Measurements from ENCODE around the gene MDK. TPM values are rescaled to one million over a fixed set of nuclear protein-coding genes. Genes with fewer than 3 reads are reported as not detected.

The MDK gene
- total RNA-seq, 1 experiment from 2014 or later, result 699 TPM

- ChIA-PET POLR2A (no interaction called here), CTCF (no interaction called here)
- no TSS peak for BruUV-seq (replicated peaks)
- Histone ChIP-seq H3K9me3 (no peaks in the 10 kb centered on the region), H3K36me3 (ENCODE audit: control insufficient read depth, insufficient read depth, low read length) (peaks cover 5% of the 10 kb centered on the region), H3K27me3 (replicated peaks; ENCODE audit: control insufficient read depth, insufficient read depth, low read length) (no peaks in the 10 kb centered on the region), H3K4me3 (ENCODE audit: low read depth, low read length) (no peak overlapping the region), H3K4me1 (peaks cover under 1% of the 10 kb centered on the region; the same call in 1 of the 2 replicates)
- Mint-ChIP-seq H3K4me1 (ENCODE audit: low read depth, unreplicated experiment) (no peaks in the 10 kb centered on the region), H3K4me3 (ENCODE audit: unreplicated experiment) (no peak overlapping the region), H3K27me3 (ENCODE audit: insufficient read depth, unreplicated experiment) (no peaks in the 10 kb centered on the region), H3K36me3 (ENCODE audit: insufficient read depth, unreplicated experiment) (peaks cover 10% of the 10 kb centered on the region), H3K27ac (ENCODE audit: unreplicated experiment) (no peak overlapping the region), H3K9me3 (ENCODE audit: unreplicated experiment) (no peaks in the 10 kb centered on the region)
- intact Hi-C loops (cut with micrococcal nuclease; ENCODE audit: unreplicated experiment), result no loop called here
- no peak for DNase-seq
- no peak for TF ChIP-seq CTCF (IDR thresholded peaks at IDR 0.05; ENCODE audit: insufficient read depth in 1 of 2, low read depth in 1 of 2, low read length in 1 of 2, severe bottlenecking in 1 of 2, unreplicated experiment in 1 of 2)
These were observed 17.4 kb upstream of the MDK start for GRCh38 chr11:46364056-46364455.

DNA sequence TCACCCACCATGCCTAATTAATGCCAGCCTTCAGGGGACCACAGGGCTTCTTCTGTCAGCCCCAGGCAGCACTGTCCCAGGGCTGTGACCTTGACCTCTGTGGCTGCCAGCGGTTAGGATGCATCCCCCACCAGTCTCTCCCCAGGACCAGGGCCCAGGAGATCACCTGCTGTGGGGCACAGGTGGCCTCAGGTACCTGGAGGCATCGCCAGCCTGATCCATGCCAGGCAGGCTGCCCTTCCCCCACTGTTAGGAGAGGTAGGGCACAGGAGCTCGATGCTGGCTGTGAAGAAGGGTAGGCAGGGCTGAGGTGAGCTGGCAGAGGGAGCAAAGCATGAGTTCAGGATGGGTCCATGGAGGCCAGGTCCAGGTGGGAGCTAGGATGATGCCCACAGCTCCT is 16.7 kb upstream of the MDK start:
- Mint-ChIP-seq H3K4me1 (ENCODE audit: low read depth, unreplicated experiment) (no peaks in the 10 kb centered on the region), H3K27me3 (ENCODE audit: insufficient read depth, unreplicated experiment) (no peaks in the 10 kb centered on the region), H3K36me3 (ENCODE audit: insufficient read depth, unreplicated experiment) (peaks cover 16% of the 10 kb centered on the region), H3K27ac (ENCODE audit: unreplicated experiment) (peak overlapping the region; percentile 4), H3K4me3 (ENCODE audit: unreplicated experiment) (no peak overlapping the region), H3K9me3 (ENCODE audit: unreplicated experiment) (no peaks in the 10 kb centered on the region)
- no peak for TF ChIP-seq CTCF (IDR thresholded peaks at IDR 0.05; ENCODE audit: insufficient read depth in 1 of 2, low read depth in 1 of 2, low read length in 1 of 2, severe bottlenecking in 1 of 2, unreplicated experiment in 1 of 2)
- ChIA-PET CTCF (interaction anchor here (0.6 to 1.1 kb wide), 3 partner anchors 12 to 27 kb away, joined by 3 to 4 read pairs (median 3); no protein-coding TSS in a partner anchor), POLR2A (no interaction called here)
- H3K4me1 ChIP-seq, result peaks cover 6% of the 10 kb centered on the region; the same call in 1 of the 2 replicates
- peaks cover 5% of the 10 kb centered on the region for H3K36me3 ChIP-seq (ENCODE audit: control insufficient read depth, insufficient read depth, low read length)
- no peaks in the 10 kb centered on the region for H3K27me3 ChIP-seq (replicated peaks; ENCODE audit: control insufficient read depth, insufficient read depth, low read length)
- no peak overlapping the region for H3K4me3 ChIP-seq (ENCODE audit: low read depth, low read length)
- no peak for DNase-seq
- intact Hi-C loops (cut with micrococcal nuclease; ENCODE audit: unreplicated experiment), result loop anchor here (5.0 kb wide), 1 partner anchor 122 kb away; no protein-coding TSS in a partner anchor
- H3K9me3 ChIP-seq, result no peaks in the 10 kb centered on the region
- BruUV-seq (replicated peaks), result no TSS peak

DNA sequence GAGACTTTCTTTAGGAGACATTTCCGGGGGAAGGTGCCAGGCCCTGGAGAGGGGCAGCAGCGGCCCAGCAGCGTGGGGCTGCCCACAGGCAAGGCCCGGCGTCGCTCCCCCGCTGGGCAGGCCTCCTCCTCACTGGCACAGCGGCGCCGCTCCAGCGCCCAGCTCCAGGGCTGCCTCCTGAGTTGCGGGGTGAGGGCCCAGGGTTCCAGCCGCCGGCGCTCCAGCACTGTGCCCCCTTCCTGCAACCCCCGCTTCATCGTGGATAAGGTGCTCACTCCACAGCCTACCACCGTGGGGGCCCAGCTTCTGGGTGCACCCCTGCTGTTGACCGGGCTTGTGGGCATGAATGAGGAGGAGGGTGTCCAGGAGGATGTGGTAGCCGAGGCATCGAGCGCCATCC is 15.2 kb upstream of the MDK start:
- intact Hi-C loops (cut with micrococcal nuclease; ENCODE audit: unreplicated experiment), result loop anchor here (5.0 kb wide), 1 partner anchor 124 kb away; no protein-coding TSS in a partner anchor
- H3K27ac Mint-ChIP-seq (ENCODE audit: unreplicated experiment), result no peak overlapping the region
- ChIA-PET CTCF (no interaction called here), POLR2A (no interaction called here)
- Histone ChIP-seq H3K4me1 (peaks cover 6% of the 10 kb centered on the region; the same call in 1 of the 2 replicates), H3K4me3 (ENCODE audit: low read depth, low read length) (no peak overlapping the region), H3K36me3 (ENCODE audit: control insufficient read depth, insufficient read depth, low read length) (peaks cover 5% of the 10 kb centered on the region), H3K27me3 (replicated peaks; ENCODE audit: control insufficient read depth, insufficient read depth, low read length) (no peaks in the 10 kb centered on the region), H3K9me3 (no peaks in the 10 kb centered on the region)
- no peak for TF ChIP-seq CTCF (IDR thresholded peaks at IDR 0.05; ENCODE audit: insufficient read depth in 1 of 2, low read depth in 1 of 2, low read length in 1 of 2, severe bottlenecking in 1 of 2, unreplicated experiment in 1 of 2)
- DNase-seq, result no peak
- no peaks in the 10 kb centered on the region for H3K27me3 Mint-ChIP-seq (ENCODE audit: insufficient read depth, unreplicated experiment)
- H3K4me1 Mint-ChIP-seq (ENCODE audit: low read depth, unreplicated experiment), result no peaks in the 10 kb centered on the region
- H3K36me3 Mint-ChIP-seq (ENCODE audit: insufficient read depth, unreplicated experiment), result peaks cover 18% of the 10 kb centered on the region
- no TSS peak for BruUV-seq (replicated peaks)
- no peaks in the 10 kb centered on the region for H3K9me3 Mint-ChIP-seq (ENCODE audit: unreplicated experiment)
- H3K4me3 Mint-ChIP-seq (ENCODE audit: unreplicated experiment), result no peak overlapping the region

All from Caco-2 (cell line).